Measurements from ENCODE around the gene THEM4. TPM values are rescaled to one million over a fixed set of nuclear protein-coding genes. Genes with fewer than 3 reads are reported as not detected.

The THEM4 gene
- total RNA-seq, 4 donors from 2014 or later, result 13.2 to 15.7 (median 14.3) TPM

- peaks cover 19 to 32% (median 31%) of the 10 kb centered on the region in 4 donors for H3K4me1 ChIP-seq
- no peak for DNase-seq (ENCODE audit: extremely low spot score)
- H3K36me3 ChIP-seq, result no peaks in the 10 kb centered on the region
- H3K27me3 ChIP-seq, result peaks cover 4 to 54% (median 5%) of the 10 kb centered on the region in 4 donors
- no peak overlapping the region for H3K27ac ChIP-seq (replicated peaks in 1 of 4)
- WGBS, result 89% methylated on average over 7 of the region's 8 CpGs
- intact Hi-C loops (cut with DNase I), result loop anchor here (10.0 kb wide), 1 partner anchor 69 kb away; the partner anchor contains the start of gene MRPL9
- TF ChIP-seq POLR2AphosphoS5 (IDR thresholded peaks at IDR 0.05) (no peak), EP300 (IDR thresholded peaks at IDR 0.05) (no peak), CTCF (IDR thresholded peaks at IDR 0.05) (no peak), POLR2A (IDR thresholded peaks at IDR 0.05; ENCODE audit: low read depth) (no peak)
- no peak overlapping the region for H3K4me3 ChIP-seq
- no peaks in the 10 kb centered on the region for H3K9me3 ChIP-seq
Measured at GRCh38 chr1:151833172-151833900, 76.0 kb downstream of the THEM4 start.

DNA sequence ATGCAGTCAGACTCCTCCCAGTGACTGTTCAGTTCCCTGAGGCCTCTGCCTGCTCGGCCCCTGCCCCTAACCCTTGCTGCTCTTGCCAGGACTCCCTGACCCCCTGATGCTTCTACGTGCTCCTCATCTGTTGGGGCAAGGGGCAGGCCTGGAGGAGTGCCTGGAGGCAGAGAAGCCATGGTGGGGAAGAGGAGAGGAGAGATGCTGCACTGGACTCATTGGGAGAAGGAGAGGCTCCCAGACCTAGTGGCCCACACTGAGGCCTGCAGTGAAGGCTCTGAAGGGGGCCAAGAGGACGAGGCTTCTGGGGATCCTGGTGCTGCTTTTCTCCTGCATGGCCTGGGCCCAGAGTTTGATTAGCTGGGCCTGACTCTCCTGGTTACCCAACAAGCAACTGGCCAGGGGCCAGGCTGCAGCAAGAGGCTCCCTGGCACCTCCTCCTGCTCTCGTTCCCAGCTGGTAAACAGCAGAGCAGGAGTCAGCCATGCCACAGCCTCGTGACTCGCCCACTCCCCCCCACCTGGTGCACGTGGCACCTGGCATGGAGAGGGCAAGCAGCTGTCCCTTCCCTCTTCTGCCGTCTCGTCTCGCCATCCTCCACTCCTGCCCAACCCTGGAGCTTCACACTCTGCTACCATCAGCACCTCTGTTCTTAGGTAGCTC lies 76.9 kb downstream of the THEM4 start:
- H3K4me1 ChIP-seq, result peaks cover 13 to 27% (median 25%) of the 10 kb centered on the region in 4 donors
- H3K4me3 ChIP-seq, result no peak overlapping the region
- peaks cover 0 to 45% (median 5%) of the 10 kb centered on the region in 4 donors for H3K27me3 ChIP-seq
- TF ChIP-seq POLR2AphosphoS5 (IDR thresholded peaks at IDR 0.05) (peak in 1 of 2 donors; percentile 15), POLR2A (IDR thresholded peaks at IDR 0.05; ENCODE audit: low read depth) (no peak)
- 53% methylated on average over 10 of the region's 10 CpGs for WGBS
- H3K36me3 ChIP-seq, result no peaks in the 10 kb centered on the region
- no peaks in the 10 kb centered on the region for H3K9me3 ChIP-seq
- no peak for DNase-seq (ENCODE audit: extremely low spot score)
- H3K27ac ChIP-seq (replicated peaks in 1 of 4), result no peak overlapping the region
- intact Hi-C loops (cut with DNase I), result loop anchor here (10.0 kb wide), 1 partner anchor 68 kb away; the partner anchor contains the start of gene MRPL9

GRCh38 chr1:151831605-151832004 lies 77.7 kb downstream of the THEM4 start, which contains the start of gene RORC:
Gene RORC (minus strand): TSS chr1:151831802. CDS start chr1:151831764, 38 bp downstream.
- peak within 1 kb of the TSS in 1 of 4 donors; percentile 20 for H3K4me3 ChIP-seq
- H3K36me3 ChIP-seq, result no peaks in the 10 kb centered on the region
- no peak for DNase-seq (ENCODE audit: extremely low spot score)
- peaks cover 0 to 36% (median 3%) of the 10 kb centered on the region in 4 donors for H3K27me3 ChIP-seq
- no peaks in the 10 kb centered on the region for H3K9me3 ChIP-seq
- intact Hi-C loops (cut with DNase I), result loop anchor here (10.0 kb wide), 1 partner anchor 67 kb away; the partner anchor contains the start of gene MRPL9
- peaks cover 13 to 25% (median 21%) of the 10 kb centered on the region in 4 donors for H3K4me1 ChIP-seq
- TF ChIP-seq EP300 (IDR thresholded peaks at IDR 0.05) (no peak), POLR2AphosphoS5 (IDR thresholded peaks at IDR 0.05) (no peak), POLR2A (IDR thresholded peaks at IDR 0.05; ENCODE audit: low read depth) (no peak), CTCF (IDR thresholded peaks at IDR 0.05) (no peak)
- 78% methylated on average over 5 of the region's 5 CpGs for WGBS
- no peak within 1 kb of the TSS for H3K27ac ChIP-seq (replicated peaks in 1 of 4)

GRCh38 chr1:151831256-151831591 lies 78.1 kb downstream of the THEM4 start:
- no peak for DNase-seq (ENCODE audit: extremely low spot score)
- H3K9me3 ChIP-seq, result no peaks in the 10 kb centered on the region
- TF ChIP-seq EP300 (IDR thresholded peaks at IDR 0.05) (no peak), POLR2A (IDR thresholded peaks at IDR 0.05; ENCODE audit: low read depth) (no peak), CTCF (IDR thresholded peaks at IDR 0.05) (no peak), POLR2AphosphoS5 (IDR thresholded peaks at IDR 0.05) (no peak)
- H3K27me3 ChIP-seq, result peaks cover 0 to 36% (median 3%) of the 10 kb centered on the region in 4 donors
- WGBS, result 87% methylated on average over 4 of the region's 4 CpGs
- no peaks in the 10 kb centered on the region for H3K36me3 ChIP-seq
- H3K4me3 ChIP-seq, result peak overlapping the region in 1 of 4 donors; percentile 20
- H3K4me1 ChIP-seq, result peaks cover 13 to 25% (median 21%) of the 10 kb centered on the region in 4 donors
- intact Hi-C loops (cut with DNase I), result loop anchor here (10.0 kb wide), 1 partner anchor 66 kb away; the partner anchor contains the start of gene MRPL9
- H3K27ac ChIP-seq (replicated peaks in 1 of 4), result no peak overlapping the region

DNA sequence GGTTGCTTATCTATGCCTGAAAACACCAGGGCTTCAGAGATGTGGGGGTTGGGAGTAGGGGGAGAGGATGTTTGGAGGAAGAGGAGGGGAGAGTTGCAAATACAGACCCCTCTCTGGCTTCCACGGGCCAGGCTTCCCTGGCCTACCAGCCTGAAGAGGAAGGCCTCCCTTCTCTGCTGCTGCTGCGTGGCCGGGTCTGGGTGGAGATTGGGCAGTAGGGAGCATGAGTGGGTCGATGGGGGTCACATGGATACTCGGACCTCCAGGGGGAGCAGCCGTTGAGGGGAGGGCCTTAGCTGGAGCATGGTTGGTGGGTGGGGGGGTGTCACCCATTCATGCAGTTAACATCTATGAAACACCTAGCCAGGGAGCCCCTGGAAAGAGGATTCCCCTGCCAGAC lies 79.3 kb downstream of the THEM4 start:
- no peaks in the 10 kb centered on the region for H3K36me3 ChIP-seq
- peaks cover 13 to 25% (median 21%) of the 10 kb centered on the region in 4 donors for H3K4me1 ChIP-seq
- H3K9me3 ChIP-seq, result no peaks in the 10 kb centered on the region
- 35% methylated on average over 6 of the region's 6 CpGs for WGBS
- H3K4me3 ChIP-seq, result no peak overlapping the region
- peaks cover 0 to 32% (median 0%) of the 10 kb centered on the region in 4 donors for H3K27me3 ChIP-seq
- H3K27ac ChIP-seq (replicated peaks in 1 of 4), result no peak overlapping the region
- intact Hi-C loops (cut with DNase I), result loop anchor here (10.0 kb wide), 1 partner anchor 65 kb away; the partner anchor contains the start of gene MRPL9
- TF ChIP-seq EP300 (IDR thresholded peaks at IDR 0.05) (no peak), POLR2AphosphoS5 (IDR thresholded peaks at IDR 0.05) (no peak), CTCF (IDR thresholded peaks at IDR 0.05) (no peak), POLR2A (IDR thresholded peaks at IDR 0.05; ENCODE audit: low read depth) (no peak)
- DNase-seq (ENCODE audit: extremely low spot score), result no peak
